Measurements from ENCODE around the gene SPATA6L.

The SPATA6L gene

DNA sequence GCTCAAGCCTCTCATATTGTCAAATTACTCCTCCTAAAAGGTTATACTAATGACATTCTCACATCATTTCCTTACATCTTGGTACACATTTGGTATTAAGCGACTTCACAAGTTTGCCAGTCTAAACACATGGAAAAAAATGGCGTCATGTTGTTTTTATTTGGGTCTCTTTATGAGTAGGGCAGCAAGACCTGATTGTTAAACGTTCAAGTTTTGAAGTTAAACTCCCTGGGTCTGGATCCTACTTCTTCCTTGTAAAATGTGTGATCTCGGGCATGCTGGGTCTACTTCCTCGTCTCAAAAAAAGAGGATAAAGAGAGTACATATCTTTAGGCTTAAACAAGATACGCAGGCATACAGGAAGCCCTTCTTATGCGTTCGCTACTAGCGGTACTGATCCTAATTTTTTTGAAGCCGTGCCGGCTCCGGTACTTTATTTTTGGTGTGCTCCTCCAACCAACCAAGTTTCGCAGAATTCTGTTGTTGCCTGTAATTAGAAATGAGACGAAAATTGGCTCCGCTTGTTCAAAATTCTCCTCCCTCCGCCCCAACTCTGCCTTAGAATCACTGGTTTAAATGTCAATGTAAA, 12.5 kb upstream of the SPATA6L start:
- peak overlapping the region; percentile 76 to 93 for H3K4me3 ChIP-seq (ENCODE audit: low read depth in 1 of 2, low read length in 2 of 2)
- H3K27me3 ChIP-seq (ENCODE audit: control insufficient read depth in 1 of 2, insufficient read depth in 2 of 2, low read length in 2 of 2) = no peaks in the 10 kb centered on the region
- H3K4me1 ChIP-seq (ENCODE audit: control insufficient read depth in 1 of 2, insufficient read depth in 2 of 2, low read length in 2 of 2) = peaks cover 21 to 22% of the 10 kb centered on the region in 2 donors
- no peaks in the 10 kb centered on the region for H3K36me3 ChIP-seq (ENCODE audit: control insufficient read depth in 1 of 2, insufficient read depth in 2 of 2, low read length in 2 of 2)
- H3K9me3 ChIP-seq (ENCODE audit: control insufficient read depth in 1 of 2, low read length in 2 of 2) = no peaks in the 10 kb centered on the region
- peak overlapping the region; percentile 88 to 98 for H3K9ac ChIP-seq (ENCODE audit: low read depth in 1 of 2, low read length in 2 of 2)
- peak overlapping the region; percentile 93 for H3K27ac ChIP-seq (ENCODE audit: low read depth, low read length)

DNA sequence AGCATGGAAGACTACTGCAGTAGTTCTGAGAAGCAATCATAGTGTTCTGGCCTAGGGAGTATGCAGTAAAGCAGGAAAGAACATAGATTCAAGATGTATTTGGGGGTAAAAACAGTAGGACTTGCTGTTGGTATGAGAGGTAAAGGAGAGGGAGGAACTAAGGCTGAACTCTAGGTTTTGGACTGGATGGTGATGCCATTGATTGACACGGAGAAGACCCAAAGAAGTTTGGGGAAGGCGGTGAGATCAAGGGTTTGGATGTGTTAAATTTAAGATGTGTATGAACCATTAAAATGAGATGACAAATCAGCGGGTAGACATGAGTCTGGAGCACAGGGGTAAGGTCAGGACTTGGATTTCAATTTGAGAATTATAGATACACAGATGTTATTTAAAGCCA, 11.1 kb upstream of the SPATA6L start:
- Histone ChIP-seq H3K9ac (ENCODE audit: low read depth in 1 of 2, low read length in 2 of 2) (no peak overlapping the region), H3K27me3 (ENCODE audit: control insufficient read depth in 1 of 2, insufficient read depth in 2 of 2, low read length in 2 of 2) (no peaks in the 10 kb centered on the region), H3K4me3 (ENCODE audit: low read depth in 1 of 2, low read length in 2 of 2) (no peak overlapping the region), H3K27ac (ENCODE audit: low read depth, low read length) (no peak overlapping the region), H3K4me1 (ENCODE audit: control insufficient read depth in 1 of 2, insufficient read depth in 2 of 2, low read length in 2 of 2) (peaks cover 21 to 22% of the 10 kb centered on the region in 2 donors), H3K36me3 (ENCODE audit: control insufficient read depth in 1 of 2, insufficient read depth in 2 of 2, low read length in 2 of 2) (no peaks in the 10 kb centered on the region), H3K9me3 (ENCODE audit: control insufficient read depth in 1 of 2, low read length in 2 of 2) (no peaks in the 10 kb centered on the region)

DNA sequence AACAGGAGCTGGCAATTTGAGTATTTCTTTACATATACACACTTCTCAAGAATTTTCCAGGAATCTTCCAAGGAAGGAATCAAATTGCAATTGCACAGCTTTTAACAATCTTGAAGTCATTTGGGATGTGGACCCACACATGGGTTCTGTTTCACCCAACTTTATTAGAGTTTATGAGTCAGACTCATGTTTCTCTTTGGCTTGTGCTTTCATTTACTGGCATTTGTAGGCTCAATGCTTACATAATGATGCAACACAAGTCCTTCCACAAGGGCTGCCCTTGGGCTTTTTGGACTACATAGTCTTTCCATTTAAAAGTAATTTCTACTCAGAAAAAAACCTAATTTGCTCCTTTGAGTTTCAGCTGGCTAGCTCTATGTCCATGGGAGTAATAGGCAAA, 8.5 kb upstream of the SPATA6L start:
- Histone ChIP-seq H3K27ac (ENCODE audit: low read depth, low read length) (no peak overlapping the region), H3K4me3 (ENCODE audit: low read depth in 1 of 2, low read length in 2 of 2) (no peak overlapping the region), H3K27me3 (ENCODE audit: control insufficient read depth in 1 of 2, insufficient read depth in 2 of 2, low read length in 2 of 2) (no peaks in the 10 kb centered on the region), H3K9me3 (ENCODE audit: control insufficient read depth in 1 of 2, low read length in 2 of 2) (no peaks in the 10 kb centered on the region), H3K36me3 (ENCODE audit: control insufficient read depth in 1 of 2, insufficient read depth in 2 of 2, low read length in 2 of 2) (no peaks in the 10 kb centered on the region), H3K4me1 (ENCODE audit: control insufficient read depth in 1 of 2, insufficient read depth in 2 of 2, low read length in 2 of 2) (peaks cover 11 to 13% of the 10 kb centered on the region in 2 donors), H3K9ac (ENCODE audit: low read depth in 1 of 2, low read length in 2 of 2) (no peak overlapping the region)

DNA sequence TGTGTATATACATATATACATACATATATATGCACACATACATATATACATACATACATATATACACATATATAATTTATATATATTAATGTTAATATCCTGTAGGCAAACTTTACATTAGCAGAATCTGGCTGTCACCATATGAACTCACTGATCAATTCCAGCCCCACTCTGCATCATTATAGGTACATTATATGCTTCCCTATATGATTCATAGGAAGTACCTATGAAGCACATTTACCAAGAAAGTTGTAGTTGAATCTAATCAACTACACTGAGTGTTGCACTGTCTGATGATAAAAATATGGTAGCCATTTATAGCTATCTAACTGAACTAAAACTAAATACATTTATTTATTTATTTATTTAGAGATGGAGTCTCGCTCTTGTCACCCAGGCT, 5.5 kb upstream of the SPATA6L start:
- Histone ChIP-seq H3K9ac (ENCODE audit: low read depth in 1 of 2, low read length in 2 of 2) (no peak overlapping the region), H3K4me3 (ENCODE audit: low read depth in 1 of 2, low read length in 2 of 2) (no peak overlapping the region), H3K27me3 (ENCODE audit: control insufficient read depth in 1 of 2, insufficient read depth in 2 of 2, low read length in 2 of 2) (no peaks in the 10 kb centered on the region), H3K4me1 (ENCODE audit: control insufficient read depth in 1 of 2, insufficient read depth in 2 of 2, low read length in 2 of 2) (peaks cover 2 to 6% of the 10 kb centered on the region in 2 donors), H3K36me3 (ENCODE audit: control insufficient read depth in 1 of 2, insufficient read depth in 2 of 2, low read length in 2 of 2) (no peaks in the 10 kb centered on the region), H3K9me3 (ENCODE audit: control insufficient read depth in 1 of 2, low read length in 2 of 2) (no peaks in the 10 kb centered on the region), H3K27ac (ENCODE audit: low read depth, low read length) (no peak overlapping the region)

DNA sequence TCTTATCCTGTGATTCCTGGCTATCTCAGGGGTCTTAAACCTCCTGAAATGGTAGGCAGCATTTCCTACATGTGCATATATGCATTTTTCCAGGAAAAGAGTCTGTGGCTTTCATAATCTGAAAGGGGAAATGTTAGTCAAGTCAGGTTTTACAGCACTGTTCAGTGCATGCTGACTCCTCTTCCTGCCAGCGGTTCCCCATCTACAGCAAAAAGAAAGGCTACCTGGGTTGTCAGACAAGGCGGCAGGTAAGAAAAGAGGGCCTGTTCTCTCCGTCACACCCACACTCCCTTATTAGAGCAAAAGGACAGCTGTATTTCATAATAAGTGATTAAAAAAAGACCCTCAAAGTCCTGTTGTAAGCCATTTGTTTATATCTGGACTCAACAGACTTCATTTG, 4.3 kb upstream of the SPATA6L start:
- Histone ChIP-seq H3K27ac (ENCODE audit: low read depth, low read length) (no peak overlapping the region), H3K4me3 (ENCODE audit: low read depth in 1 of 2, low read length in 2 of 2) (no peak overlapping the region), H3K4me1 (ENCODE audit: control insufficient read depth in 1 of 2, insufficient read depth in 2 of 2, low read length in 2 of 2) (peaks cover 8 to 10% of the 10 kb centered on the region in 2 donors), H3K9ac (ENCODE audit: low read depth in 1 of 2, low read length in 2 of 2) (no peak overlapping the region), H3K36me3 (ENCODE audit: control insufficient read depth in 1 of 2, insufficient read depth in 2 of 2, low read length in 2 of 2) (no peaks in the 10 kb centered on the region), H3K9me3 (ENCODE audit: control insufficient read depth in 1 of 2, low read length in 2 of 2) (no peaks in the 10 kb centered on the region), H3K27me3 (ENCODE audit: control insufficient read depth in 1 of 2, insufficient read depth in 2 of 2, low read length in 2 of 2) (no peaks in the 10 kb centered on the region)

DNA sequence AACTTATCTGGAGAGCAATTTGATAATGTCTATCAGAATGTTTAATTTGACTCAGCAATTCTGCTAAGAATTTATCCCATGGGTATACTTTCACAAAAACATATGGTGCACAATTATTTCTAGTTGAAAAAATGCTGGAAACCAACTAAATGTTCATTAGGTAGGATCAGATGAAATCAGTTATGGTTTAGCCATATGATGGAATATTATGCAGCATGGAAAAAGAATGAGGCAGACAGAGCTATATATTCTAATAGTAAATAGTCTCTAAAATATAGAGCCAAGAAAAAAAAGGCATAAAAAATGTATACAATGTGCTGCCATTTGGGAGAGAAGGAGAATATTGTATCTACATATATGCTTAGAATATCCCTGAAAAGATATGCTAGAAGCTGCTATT, 3.6 kb upstream of the SPATA6L start:
- Histone ChIP-seq H3K36me3 (ENCODE audit: control insufficient read depth in 1 of 2, insufficient read depth in 2 of 2, low read length in 2 of 2) (no peaks in the 10 kb centered on the region), H3K9me3 (ENCODE audit: control insufficient read depth in 1 of 2, low read length in 2 of 2) (no peaks in the 10 kb centered on the region), H3K27ac (ENCODE audit: low read depth, low read length) (no peak overlapping the region), H3K4me3 (ENCODE audit: low read depth in 1 of 2, low read length in 2 of 2) (no peak overlapping the region), H3K27me3 (ENCODE audit: control insufficient read depth in 1 of 2, insufficient read depth in 2 of 2, low read length in 2 of 2) (no peaks in the 10 kb centered on the region), H3K4me1 (ENCODE audit: control insufficient read depth in 1 of 2, insufficient read depth in 2 of 2, low read length in 2 of 2) (peaks cover 15 to 16% of the 10 kb centered on the region in 2 donors), H3K9ac (ENCODE audit: low read depth in 1 of 2, low read length in 2 of 2) (no peak overlapping the region)

DNA sequence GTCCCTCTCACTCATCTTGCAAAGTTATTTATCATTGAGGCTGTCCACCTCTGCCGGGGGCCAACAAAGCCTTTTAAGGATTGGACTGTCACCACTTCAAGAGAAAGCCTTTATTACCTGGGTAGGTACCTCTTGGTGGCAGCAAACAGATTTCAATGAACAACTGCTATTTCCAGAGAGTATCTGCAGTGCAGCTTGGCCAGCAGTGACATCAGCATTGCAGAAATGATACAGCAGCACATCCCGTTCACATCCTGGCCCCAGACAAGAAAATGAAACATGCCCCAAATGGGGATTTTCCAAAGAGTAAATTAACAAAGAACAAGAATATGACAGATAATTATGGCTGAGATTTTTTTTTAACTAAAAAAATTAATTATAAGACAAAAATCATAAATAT, 2.3 kb upstream of the SPATA6L start:
- Histone ChIP-seq H3K4me1 (ENCODE audit: control insufficient read depth in 1 of 2, insufficient read depth in 2 of 2, low read length in 2 of 2) (peaks cover 27 to 28% of the 10 kb centered on the region in 2 donors), H3K36me3 (ENCODE audit: control insufficient read depth in 1 of 2, insufficient read depth in 2 of 2, low read length in 2 of 2) (no peaks in the 10 kb centered on the region), H3K27me3 (ENCODE audit: control insufficient read depth in 1 of 2, insufficient read depth in 2 of 2, low read length in 2 of 2) (no peaks in the 10 kb centered on the region), H3K4me3 (ENCODE audit: low read depth in 1 of 2, low read length in 2 of 2) (no peak overlapping the region), H3K9me3 (ENCODE audit: control insufficient read depth in 1 of 2, low read length in 2 of 2) (no peaks in the 10 kb centered on the region), H3K9ac (ENCODE audit: low read depth in 1 of 2, low read length in 2 of 2) (no peak overlapping the region), H3K27ac (ENCODE audit: low read depth, low read length) (no peak overlapping the region)

DNA sequence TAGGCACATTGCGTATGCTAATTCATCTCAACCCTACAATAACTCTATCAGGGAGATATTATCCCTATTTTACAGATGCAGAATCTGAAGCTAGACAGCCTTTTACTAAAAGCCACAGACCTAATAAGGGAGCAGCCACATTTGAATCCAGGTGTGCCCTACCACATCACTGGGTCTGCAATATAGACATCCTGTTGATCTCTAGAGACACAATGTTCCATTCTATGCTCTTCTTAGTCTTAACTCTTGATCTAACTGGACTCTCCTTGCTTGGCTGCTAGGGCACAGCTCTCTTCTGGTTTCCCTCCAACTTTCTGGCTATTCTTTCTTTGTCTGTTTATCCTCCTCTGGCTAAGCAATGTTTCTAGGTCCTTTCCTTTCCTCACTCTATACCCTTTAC, 1.4 kb upstream of the SPATA6L start:
- no peaks in the 10 kb centered on the region for H3K27me3 ChIP-seq (ENCODE audit: control insufficient read depth in 1 of 2, insufficient read depth in 2 of 2, low read length in 2 of 2)
- no peaks in the 10 kb centered on the region for H3K36me3 ChIP-seq (ENCODE audit: control insufficient read depth in 1 of 2, insufficient read depth in 2 of 2, low read length in 2 of 2)
- H3K4me3 ChIP-seq (ENCODE audit: low read depth in 1 of 2, low read length in 2 of 2) = no peak overlapping the region
- H3K27ac ChIP-seq (ENCODE audit: low read depth, low read length) = no peak overlapping the region
- no peaks in the 10 kb centered on the region for H3K9me3 ChIP-seq (ENCODE audit: control insufficient read depth in 1 of 2, low read length in 2 of 2)
- H3K9ac ChIP-seq (ENCODE audit: low read depth in 1 of 2, low read length in 2 of 2) = no peak overlapping the region
- H3K4me1 ChIP-seq (ENCODE audit: control insufficient read depth in 1 of 2, insufficient read depth in 2 of 2, low read length in 2 of 2) = peaks cover 36 to 37% of the 10 kb centered on the region in 2 donors

DNA sequence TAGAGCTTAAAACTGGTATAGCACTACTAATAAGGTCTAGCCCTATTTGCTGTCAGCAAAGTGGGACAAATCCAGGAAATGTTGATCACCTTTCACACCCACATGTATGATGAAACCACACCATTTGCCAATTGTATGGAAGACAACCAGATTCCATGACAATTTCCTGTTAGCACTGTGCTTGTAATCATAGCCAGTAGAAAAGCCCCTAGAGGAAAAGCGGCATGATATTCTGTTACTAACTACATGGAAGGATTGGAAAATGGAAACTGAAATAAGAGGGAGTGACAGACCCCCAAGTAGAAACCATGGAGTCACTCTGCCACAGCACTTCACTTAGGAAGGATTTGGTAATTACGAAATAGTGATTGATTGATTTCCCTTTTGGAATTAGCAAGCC, 923 bp downstream of the SPATA6L start:
- peak overlapping the region; percentile 83 to 85 for H3K4me3 ChIP-seq (ENCODE audit: low read depth in 1 of 2, low read length in 2 of 2)
- H3K4me1 ChIP-seq (ENCODE audit: control insufficient read depth in 1 of 2, insufficient read depth in 2 of 2, low read length in 2 of 2) = peaks cover 38 to 42% of the 10 kb centered on the region in 2 donors
- H3K27me3 ChIP-seq (ENCODE audit: control insufficient read depth in 1 of 2, insufficient read depth in 2 of 2, low read length in 2 of 2) = no peaks in the 10 kb centered on the region
- no peaks in the 10 kb centered on the region for H3K36me3 ChIP-seq (ENCODE audit: control insufficient read depth in 1 of 2, insufficient read depth in 2 of 2, low read length in 2 of 2)
- peak overlapping the region; percentile 12 for H3K27ac ChIP-seq (ENCODE audit: low read depth, low read length)
- peak overlapping the region in 1 of 2 donors; percentile 72 for H3K9ac ChIP-seq (ENCODE audit: low read depth in 1 of 2, low read length in 2 of 2)
- no peaks in the 10 kb centered on the region for H3K9me3 ChIP-seq (ENCODE audit: control insufficient read depth in 1 of 2, low read length in 2 of 2)

DNA sequence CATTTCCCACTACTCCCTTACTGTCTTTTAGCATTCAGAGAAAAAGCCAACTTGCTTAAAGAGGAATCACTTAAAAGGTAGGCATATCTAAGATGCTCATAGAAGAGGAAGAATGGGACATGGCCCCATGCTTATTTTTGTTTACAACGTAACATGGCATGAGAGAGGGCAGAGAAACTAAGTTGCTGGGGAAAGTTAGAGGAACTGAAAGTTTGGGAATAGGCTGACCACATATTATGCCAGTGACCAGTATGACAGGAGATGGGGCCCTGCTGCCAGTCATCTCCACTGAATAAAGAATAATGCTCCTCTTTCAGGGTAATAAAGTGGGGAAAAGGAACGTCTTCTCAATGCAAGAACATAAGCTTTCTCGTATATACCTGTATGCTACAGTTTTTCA, 2.3 kb downstream of the SPATA6L start:
- H3K4me3 ChIP-seq (ENCODE audit: low read depth in 1 of 2, low read length in 2 of 2) = peak overlapping the region; percentile 85 to 87

More for the DNA sequence above, 2.3 kb downstream of the SPATA6L start:
- no peaks in the 10 kb centered on the region for H3K9me3 ChIP-seq (ENCODE audit: control insufficient read depth in 1 of 2, low read length in 2 of 2)
- peak overlapping the region; percentile 72 to 86 for H3K9ac ChIP-seq (ENCODE audit: low read depth in 1 of 2, low read length in 2 of 2)
- peaks cover 38 to 42% of the 10 kb centered on the region in 2 donors for H3K4me1 ChIP-seq (ENCODE audit: control insufficient read depth in 1 of 2, insufficient read depth in 2 of 2, low read length in 2 of 2)
- no peaks in the 10 kb centered on the region for H3K36me3 ChIP-seq (ENCODE audit: control insufficient read depth in 1 of 2, insufficient read depth in 2 of 2, low read length in 2 of 2)
- H3K27me3 ChIP-seq (ENCODE audit: control insufficient read depth in 1 of 2, insufficient read depth in 2 of 2, low read length in 2 of 2) = no peaks in the 10 kb centered on the region
- no peak overlapping the region for H3K27ac ChIP-seq (ENCODE audit: low read depth, low read length)
